HepG2 (cell line): Measurements from ENCODE around the gene THBD. TPM values are rescaled to one million over a fixed set of nuclear protein-coding genes. Genes with fewer than 3 reads are reported as not detected.

ENCODE experiments used
- ATAC-seq: fragments of 200-7000 bp; cut with Tn5 transposase; 3 replicates; pipeline ENCODE4 v1.9.1; 2020; ENCODE audit warnings: mild to moderate bottlenecking, moderate library complexity
- BruUV-seq: library from RNA; stranded (reverse); fragments of 400-500 nt; replicated peaks from 2 replicates; lab custom pipeline; 2021; lab: Mats Ljungman, UMichigan
- CTCF ChIA-PET: fragments of 300-600 bp; formaldehyde crosslinking; extraction: SDS; loops from one replicate; lab custom pipeline; 2021; ENCODE audit warnings: low total read pairs, inconsistent platforms, low intra/inter-chr PET ratio; lab: Yijun Ruan, JAX
- POLR2A ChIA-PET: fragments of 350-600 bp; sonication (Branson Sonifier 250); formaldehyde crosslinking; loops from one replicate; lab custom pipeline; 2020; ENCODE audit warnings: antibody characterized with exemption, inconsistent platforms; lab: Yijun Ruan, JAX
- DNase-seq: peaks from one replicate; pipeline ENCODE4 v3.0.0-alpha.2; 2015; ENCODE audit warnings: low spot score
- FAIRE-seq: peaks from 3 replicates; lab custom pipeline; 2011; peaks lifted over from hg19 to GRCh38; lab: Jason Lieb, UNC
- H2AFZ ChIP-seq: one replicate; pipeline ENCODE4 v1.6.1; 2011; ENCODE audit warnings: low read length, inconsistent platforms
- H3K27ac ChIP-seq: fragments of 300-600 bp; 3 replicates; pipeline ENCODE4 v1.8.0; 2011; ENCODE audit warnings: mixed run types, mild to moderate bottlenecking, mixed read lengths, low read length, inconsistent platforms; ENCODE audit not compliant: insufficient read depth; ENCODE audit errors: extremely low read length
- H3K27me3 ChIP-seq, 2 experiments: fragments of 200-600 bp in 1 of 2; 2 replicates in 1 of 2; 3 replicates in 1 of 2; pipeline versions ENCODE4 v1.6.0 to v1.8.0; 2011; ENCODE audit warnings: low read length in 2 of 2, mild to moderate bottlenecking in 2 of 2, moderate library complexity in 2 of 2, inconsistent platforms in 1 of 2; ENCODE audit not compliant: insufficient read depth in 2 of 2, control insufficient read depth in 1 of 2
- H3K36me3 ChIP-seq, 2 experiments: fragments of 200-600 bp in 1 of 2; replicated peaks in 1 of 2; 2 replicates in 1 of 2; 3 replicates in 1 of 2; pipeline versions ENCODE4 v1.5.1 to v1.8.0; 2011; ENCODE audit warnings: low read length in 2 of 2, inconsistent platforms in 1 of 2; ENCODE audit not compliant: insufficient read depth in 2 of 2, control insufficient read depth in 1 of 2
- H3K4me1 ChIP-seq: 2 replicates; pipeline ENCODE4 v1.5.1; 2012; ENCODE audit warnings: low read length, inconsistent platforms; ENCODE audit not compliant: insufficient read depth
- H3K4me2 ChIP-seq: 2 replicates; pipeline ENCODE4 v1.6.0; 2011; ENCODE audit warnings: low read depth, low read length, inconsistent platforms
- H3K4me3 ChIP-seq, 3 experiments: fragments of 200-600 bp in 1 of 3; sonication (generic), shearing (Covaris generic) in 1 of 3; replicated peaks in 1 of 3; 2 replicates each; pipeline ENCODE4 v1.5.1; 2011 to 2016; ENCODE audit warnings: low read length in 3 of 3, inconsistent platforms in 2 of 3, low read depth in 2 of 3, mild to moderate bottlenecking in 2 of 3, control low read depth in 1 of 3, mixed read lengths in 1 of 3; ENCODE audit not compliant: insufficient read depth in 1 of 3
- H3K79me2 ChIP-seq: one replicate; pipeline ENCODE4 v1.6.1; 2011; ENCODE audit warnings: low read length, inconsistent platforms; ENCODE audit not compliant: insufficient read depth
- H3K9ac ChIP-seq: 2 replicates; pipeline ENCODE4 v1.6.0; 2011; ENCODE audit warnings: mild to moderate bottlenecking, low read depth, low read length, inconsistent platforms; ENCODE audit not compliant: insufficient read depth
- H3K9me3 ChIP-seq: 2 replicates; pipeline ENCODE4 v1.5.1; 2012; ENCODE audit warnings: mild to moderate bottlenecking, low read length
- H4K20me1 ChIP-seq: 2 replicates; pipeline ENCODE4 v1.6.0; 2011; ENCODE audit warnings: inconsistent platforms, mild to moderate bottlenecking, low read length, moderate library complexity; ENCODE audit not compliant: insufficient read depth
- ELF3 ChIP-seq: IDR thresholded peaks from 2 replicates; pipeline ENCODE4 v1.6.1; 2016; ENCODE audit warnings: missing genetic modification reagents, missing compliant biosample characterization
- FOXP1 ChIP-seq, 2 experiments: fragments of 450-650 bp in 1 of 2; IDR thresholded peaks; 2 replicates each; pipeline ENCODE4 v1.6.1; 2017 to 2018; ENCODE audit warnings: antibody characterized with exemption in 1 of 2
- KLF11 ChIP-seq: IDR thresholded peaks from 2 replicates; pipeline ENCODE4 v1.6.1; 2016; ENCODE audit warnings: missing compliant biosample characterization
- MED1 ChIP-seq: sonication (generic); formaldehyde crosslinking; IDR thresholded peaks from 2 replicates; pipeline ENCODE4 v1.4.0; 2020; ENCODE audit warnings: missing genetic modification reagents
- MYC ChIP-seq: sonication (generic); formaldehyde crosslinking; IDR thresholded peaks from 2 replicates; pipeline ENCODE4 v1.9.0; 2021; ENCODE audit warnings: missing genetic modification reagents, borderline replicate concordance
- SP1 ChIP-seq, 2 experiments: fragments of 450-650 bp in 1 of 2; sonication (generic) in 1 of 2; formaldehyde crosslinking in 1 of 2; IDR thresholded peaks; 2 replicates each; pipeline versions ENCODE4 v1.4.0 to v1.6.1; 2016 to 2020; ENCODE audit warnings: missing genetic modification reagents in 1 of 2
- TCF7 ChIP-seq: sonication (generic); IDR thresholded peaks from 2 replicates; pipeline ENCODE4 v1.6.1; 2016; ENCODE audit warnings: antibody characterized with exemption, low read depth
- ZFP41 ChIP-seq: sonication (generic); formaldehyde crosslinking; IDR thresholded peaks from 2 replicates; pipeline ENCODE4 v1.4.0; 2020; ENCODE audit warnings: mild to moderate bottlenecking, missing genetic modification reagents, borderline replicate concordance
- ZNF446 ChIP-seq: sonication (generic); formaldehyde crosslinking; IDR thresholded peaks from 2 replicates; pipeline ENCODE4 v1.5.0; 2020; ENCODE audit warnings: mild to moderate bottlenecking, missing genetic modification reagents
- ZNF570 ChIP-seq: sonication (generic); formaldehyde crosslinking; IDR thresholded peaks from 2 replicates; pipeline ENCODE4 v1.4.0; 2020; ENCODE audit warnings: mild to moderate bottlenecking, missing genetic modification reagents, borderline replicate concordance
- ZNF713 ChIP-seq: sonication (generic); formaldehyde crosslinking; IDR thresholded peaks from 2 replicates; pipeline ENCODE4 v1.4.0; 2020; ENCODE audit warnings: mild to moderate bottlenecking, missing genetic modification reagents
- ZNF777 ChIP-seq: sonication (generic); formaldehyde crosslinking; IDR thresholded peaks from 2 replicates; pipeline ENCODE4 v1.4.0; 2020; ENCODE audit warnings: missing genetic modification reagents
- ZSCAN20 ChIP-seq: sonication (generic); formaldehyde crosslinking; IDR thresholded peaks from 2 replicates; pipeline ENCODE4 v1.4.0; 2020; ENCODE audit warnings: missing genetic modification reagents, mild to moderate bottlenecking, borderline replicate concordance
- ZSCAN5A ChIP-seq: sonication (generic); formaldehyde crosslinking; IDR thresholded peaks from 2 replicates; pipeline ENCODE4 v1.8.0; 2022; ENCODE audit warnings: mild to moderate bottlenecking, missing genetic modification reagents, borderline replicate concordance
- WGBS: methylation state at CpG from one replicate; pipeline ENCODE4 v1.1.6; 2017; ENCODE audit warnings: low lambda C conversion rate; 5-methylcytosine and 5-hydroxymethylcytosine counted together
- in situ Hi-C: cut with HindIII; loops from 2 replicates; pipeline ENCODE4 v1.10.0; 2017; ENCODE audit warnings: low pct_unique_long_range_greater_than_20kb; ENCODE audit not compliant: extremely low pct_ligation_motif_present
- intact Hi-C: fragments of 100-400 bp; cut with micrococcal nuclease; formaldehyde crosslinking; loops from one replicate; pipeline ENCODE4 v1.10.0; 2022; ENCODE audit not compliant: unreplicated experiment
- polyA plus RNA-seq, 8 experiments: library from polyadenylated mRNA; depleted of rRNA in 3 of 8; stranded (reverse) in 7 of 8; unstranded in 1 of 8; fragments of >200 nt; fragmentation: Illumina TruSeq in 4 of 8; extraction: Trizol in 4 of 8; gene quantifications; 2 replicates each; pipeline versions ENCODE4 v1.2.1 to v1.2.3, GENCODE V29; 2011 to 2016; ENCODE audit warnings: low read depth in 4 of 8, missing spikeins in 1 of 8, mixed read lengths in 1 of 8; ENCODE audit not compliant: insufficient read depth in 1 of 8
- total RNA-seq, 5 experiments: library from RNA; depleted of rRNA; stranded (reverse); fragments of >200 nt; fragmentation: Illumina TruSeq; extraction: Trizol; gene quantifications; 2 replicates each; pipeline ENCODE4 v1.2.3, GENCODE V29; 2016; ENCODE audit warnings: low read depth in 1 of 5
- TF ChIP-seq, protein P1 (sequence below): IDR thresholded peaks from 2 replicates; pipeline ENCODE4 v1.6.1; 2016
- TF ChIP-seq, protein P2 (sequence below): sonication (generic); formaldehyde crosslinking; IDR thresholded peaks from 2 replicates; pipeline ENCODE4 v1.5.0; 2020; ENCODE audit warnings: mild to moderate bottlenecking, missing genetic modification reagents

Gene THBD
- total and polyA plus RNA-seq, 2 of the 13 experiments (the other 11 are each of a cell fraction or from before 2014, with no cell fraction given), result 0.03 TPM; not detected in 1

DNA sequence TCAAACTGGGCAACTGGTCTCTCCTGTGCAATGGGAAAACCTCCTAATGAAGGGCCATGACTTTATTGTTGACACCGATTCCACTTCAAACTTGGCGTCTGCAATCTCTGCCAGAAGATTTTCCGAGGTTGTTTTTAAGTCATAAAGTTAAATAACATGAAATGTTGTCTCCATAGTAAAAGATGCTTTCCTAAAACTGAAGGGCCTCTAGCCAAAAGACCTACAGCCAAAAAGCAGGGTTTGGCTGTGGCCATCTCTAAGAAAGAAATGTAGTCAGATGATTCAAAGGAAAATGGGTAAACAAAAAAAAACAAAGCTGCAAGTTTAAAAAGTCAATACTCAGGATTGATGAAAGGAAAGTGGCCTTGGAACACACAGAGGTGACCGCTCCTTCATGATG, 22.5 kb upstream of the THBD start:
- ChIA-PET CTCF (no interaction called here), POLR2A (no interaction called here)
- no peaks in the 10 kb centered on the region for H3K9me3 ChIP-seq
- FAIRE-seq (no peak), ATAC-seq (no peak), DNase-seq (no peak)
- no peaks in the 10 kb centered on the region for H3K27me3 ChIP-seq
- H3K27ac ChIP-seq, result no peak overlapping the region
- no peak overlapping the region for H3K4me2 ChIP-seq
- H3K4me3 ChIP-seq, result no peak overlapping the region
- H3K36me3 ChIP-seq, result no peaks in the 10 kb centered on the region
- H2AFZ ChIP-seq, result no peak overlapping the region
- 10% methylated on average over 4 of the region's 4 CpGs for WGBS
- intact Hi-C loops (loop anchor here (10.0 kb wide), 1 partner anchor 377 kb away; no protein-coding TSS in a partner anchor), in situ Hi-C loops (no loop called here)
- no peaks in the 10 kb centered on the region for H4K20me1 ChIP-seq
- H3K9ac ChIP-seq, result no peak overlapping the region
- no TSS peak for BruUV-seq
- peaks cover 6% of the 10 kb centered on the region; the same call in 1 of the 2 replicates for H3K4me1 ChIP-seq
- no peaks in the 10 kb centered on the region for H3K79me2 ChIP-seq
- no peak for TF ChIP-seq ZNF446 (CRISPR knock-in tag)
- TF ChIP-seq ZFP41 (CRISPR knock-in tag), result no peak
- TF ChIP-seq MED1 (CRISPR knock-in tag), result no peak
- TF ChIP-seq SP1 (IDR thresholded peaks at IDR 0.05), result no peak
- no peak for TF ChIP-seq SP1 (CRISPR knock-in tag; IDR thresholded peaks at IDR 0.05)
- TF ChIP-seq, protein P1, sequence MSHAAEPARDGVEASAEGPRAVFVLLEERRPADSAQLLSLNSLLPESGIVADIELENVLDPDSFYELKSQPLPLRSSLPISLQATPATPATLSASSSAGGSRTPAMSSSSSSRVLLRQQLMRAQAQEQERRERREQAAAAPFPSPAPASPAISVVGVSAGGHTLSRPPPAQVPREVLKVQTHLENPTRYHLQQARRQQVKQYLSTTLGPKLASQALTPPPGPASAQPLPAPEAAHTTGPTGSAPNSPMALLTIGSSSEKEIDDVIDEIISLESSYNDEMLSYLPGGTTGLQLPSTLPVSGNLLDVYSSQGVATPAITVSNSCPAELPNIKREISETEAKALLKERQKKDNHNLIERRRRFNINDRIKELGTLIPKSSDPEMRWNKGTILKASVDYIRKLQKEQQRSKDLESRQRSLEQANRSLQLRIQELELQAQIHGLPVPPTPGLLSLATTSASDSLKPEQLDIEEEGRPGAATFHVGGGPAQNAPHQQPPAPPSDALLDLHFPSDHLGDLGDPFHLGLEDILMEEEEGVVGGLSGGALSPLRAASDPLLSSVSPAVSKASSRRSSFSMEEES (CRISPR knock-in tag), result no peak
- TF ChIP-seq KLF11 (CRISPR knock-in tag), result no peak
- TF ChIP-seq ZNF570 (CRISPR knock-in tag), result no peak
- TF ChIP-seq MYC (CRISPR knock-in tag), result no peak
- no peak for TF ChIP-seq ZNF713
- TF ChIP-seq ELF3 (CRISPR knock-in tag), result no peak
- TF ChIP-seq TCF7, result peak; percentile 53; the same call in 1 of the 2 replicates
- no peak for TF ChIP-seq ZNF777 (CRISPR knock-in tag)
- TF ChIP-seq, protein P2, sequence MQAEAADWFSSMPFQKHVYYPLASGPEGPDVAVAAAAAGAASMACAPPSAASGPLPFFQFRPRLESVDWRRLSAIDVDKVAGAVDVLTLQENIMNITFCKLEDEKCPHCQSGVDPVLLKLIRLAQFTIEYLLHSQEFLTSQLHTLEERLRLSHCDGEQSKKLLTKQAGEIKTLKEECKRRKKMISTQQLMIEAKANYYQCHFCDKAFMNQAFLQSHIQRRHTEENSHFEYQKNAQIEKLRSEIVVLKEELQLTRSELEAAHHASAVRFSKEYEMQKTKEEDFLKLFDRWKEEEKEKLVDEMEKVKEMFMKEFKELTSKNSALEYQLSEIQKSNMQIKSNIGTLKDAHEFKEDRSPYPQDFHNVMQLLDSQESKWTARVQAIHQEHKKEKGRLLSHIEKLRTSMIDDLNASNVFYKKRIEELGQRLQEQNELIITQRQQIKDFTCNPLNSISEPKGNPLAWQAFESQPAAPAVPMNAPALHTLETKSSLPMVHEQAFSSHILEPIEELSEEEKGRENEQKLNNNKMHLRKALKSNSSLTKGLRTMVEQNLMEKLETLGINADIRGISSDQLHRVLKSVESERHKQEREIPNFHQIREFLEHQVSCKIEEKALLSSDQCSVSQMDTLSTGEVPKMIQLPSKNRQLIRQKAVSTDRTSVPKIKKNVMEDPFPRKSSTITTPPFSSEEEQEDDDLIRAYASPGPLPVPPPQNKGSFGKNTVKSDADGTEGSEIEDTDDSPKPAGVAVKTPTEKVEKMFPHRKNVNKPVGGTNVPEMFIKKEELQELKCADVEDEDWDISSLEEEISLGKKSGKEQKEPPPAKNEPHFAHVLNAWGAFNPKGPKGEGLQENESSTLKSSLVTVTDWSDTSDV (CRISPR knock-in tag), result no peak
- TF ChIP-seq ZSCAN5A (CRISPR knock-in tag), result no peak
- TF ChIP-seq FOXP1 (IDR thresholded peaks at IDR 0.05), result no peak
- TF ChIP-seq FOXP1 (CRISPR knock-in tag; IDR thresholded peaks at IDR 0.05), result 0 out of 2 replicates have a peak, but pooled peaks have one; percentile 32
- no peak for TF ChIP-seq ZSCAN20 (CRISPR knock-in tag)
